ENCODE measurements around the gene CSTF1.

CSTF1 gene

GRCh38 chr20:56392132-56392880 lies at the start of gene CSTF1, which contains the start of gene AURKA:
Gene CSTF1, plus strand, starts transcription at chr20:56392645. Its CDS starts 2,908 bp downstream, at chr20:56395553.
Gene AURKA, minus strand, starts transcription at chr20:56392215. Its CDS starts 4,018 bp downstream, at chr20:56388197.
- peak; percentile 99 for FAIRE-seq

GRCh38 chr20:56342783-56343182 lies 49.7 kb upstream of the CSTF1 start:
- no peak for FAIRE-seq

- no peak for FAIRE-seq
Measured at GRCh38 chr20:56343861-56344381, 48.5 kb upstream of the CSTF1 start.

- no peak for FAIRE-seq
Measured at GRCh38 chr20:56345911-56346310, 46.5 kb upstream of the CSTF1 start.

- no peak for FAIRE-seq
Measured at GRCh38 chr20:56347628-56348304, 44.7 kb upstream of the CSTF1 start.

- FAIRE-seq, result peak; percentile 92
Measured at GRCh38 chr20:56348305-56348693, 44.1 kb upstream of the CSTF1 start.

- no peak for FAIRE-seq
Measured at GRCh38 chr20:56348746-56349145, 43.7 kb upstream of the CSTF1 start.

GRCh38 chr20:56350842-56351241 lies 41.6 kb upstream of the CSTF1 start:
- FAIRE-seq, result no peak

GRCh38 chr20:56352345-56353055 lies 39.9 kb upstream of the CSTF1 start:
- FAIRE-seq, result no peak

- no peak for FAIRE-seq
Measured at GRCh38 chr20:56353356-56353755, 39.1 kb upstream of the CSTF1 start.

GRCh38 chr20:56358070-56358469 lies 34.4 kb upstream of the CSTF1 start:
- no peak for FAIRE-seq

- no peak for FAIRE-seq
Measured at GRCh38 chr20:56358600-56359211, 33.7 kb upstream of the CSTF1 start, which contains the start of gene FAM210B. Gene FAM210B, plus strand, starts transcription at chr20:56358974. Its CDS starts 32 bp downstream, at chr20:56359006.

GRCh38 chr20:56359212-56360132 lies 33.0 kb upstream of the CSTF1 start:
- no peak for FAIRE-seq

GRCh38 chr20:56360133-56360907 lies 32.1 kb upstream of the CSTF1 start:
- no peak for FAIRE-seq

- FAIRE-seq, result no peak
Measured at GRCh38 chr20:56360908-56361205, 31.6 kb upstream of the CSTF1 start.

- no peak for FAIRE-seq
Measured at GRCh38 chr20:56361900-56362299, 30.5 kb upstream of the CSTF1 start.

- FAIRE-seq, result no peak
Measured at GRCh38 chr20:56362833-56363413, 29.5 kb upstream of the CSTF1 start.

- no peak for FAIRE-seq
Measured at GRCh38 chr20:56363491-56363890, 29.0 kb upstream of the CSTF1 start.

GRCh38 chr20:56368351-56369134 lies 23.9 kb upstream of the CSTF1 start:
- FAIRE-seq, result no peak

GRCh38 chr20:56369179-56369578 lies 23.3 kb upstream of the CSTF1 start:
- no peak for FAIRE-seq

All from islet of Langerhans (tissue), 1 donor.